ENCODE data around the gene RGS12.

Gene RGS12

DNA sequence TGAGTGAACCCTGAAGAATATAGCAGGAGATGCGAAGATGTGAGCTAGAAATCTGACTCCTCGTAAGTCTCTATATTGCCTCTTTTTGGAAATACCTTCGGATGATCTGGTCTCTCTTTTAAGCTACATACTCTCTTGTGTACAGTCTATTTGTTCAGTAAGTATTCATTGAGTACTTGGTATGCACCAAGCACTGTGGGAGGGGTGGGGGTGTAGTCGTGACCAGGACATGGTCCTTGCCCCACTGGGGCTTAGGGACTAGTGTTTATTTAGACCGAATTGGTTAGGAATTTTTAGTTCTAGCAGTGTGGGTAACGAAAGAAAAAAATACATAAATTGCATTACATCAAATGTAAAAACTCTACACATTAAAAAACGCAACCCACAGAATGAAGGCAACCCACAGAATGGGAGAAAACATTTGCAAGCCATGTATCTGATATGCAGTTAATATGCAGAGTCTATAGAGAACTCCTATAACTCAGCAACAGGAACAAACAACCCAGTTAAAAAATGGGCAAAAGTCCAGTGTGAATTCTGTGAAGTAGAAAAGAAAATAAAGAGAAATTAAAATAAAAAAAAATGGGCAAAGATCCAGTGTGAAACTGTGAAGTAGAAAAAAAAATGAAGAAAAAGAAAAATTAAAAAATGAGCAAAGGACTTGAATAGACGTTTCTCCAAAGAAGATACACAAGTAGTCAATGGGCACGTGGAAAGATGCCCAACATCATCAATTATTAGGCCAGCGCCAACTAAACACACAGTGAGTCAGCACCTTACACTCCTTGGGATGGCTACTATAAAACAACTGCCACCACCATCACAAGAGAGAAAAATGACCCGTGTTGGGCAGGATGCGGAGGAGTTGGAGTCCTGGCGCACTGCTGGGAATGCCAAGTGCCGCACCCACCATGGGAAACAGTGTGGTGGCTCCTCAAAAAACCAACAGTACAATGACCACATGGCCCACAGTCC is 43.8 kb downstream of the RGS12 start:
- no peak for DNase-seq

GRCh38 chr4:3337357-3337732 is 44.5 kb downstream of the RGS12 start:
- no peak for DNase-seq

GRCh38 chr4:3337811-3338210 is 45.0 kb downstream of the RGS12 start:
- no peak for DNase-seq

GRCh38 chr4:3338321-3338838 is 45.6 kb downstream of the RGS12 start:
- DNase-seq = no peak

GRCh38 chr4:3338976-3339531 is 46.2 kb downstream of the RGS12 start:
- DNase-seq = no peak

DNA sequence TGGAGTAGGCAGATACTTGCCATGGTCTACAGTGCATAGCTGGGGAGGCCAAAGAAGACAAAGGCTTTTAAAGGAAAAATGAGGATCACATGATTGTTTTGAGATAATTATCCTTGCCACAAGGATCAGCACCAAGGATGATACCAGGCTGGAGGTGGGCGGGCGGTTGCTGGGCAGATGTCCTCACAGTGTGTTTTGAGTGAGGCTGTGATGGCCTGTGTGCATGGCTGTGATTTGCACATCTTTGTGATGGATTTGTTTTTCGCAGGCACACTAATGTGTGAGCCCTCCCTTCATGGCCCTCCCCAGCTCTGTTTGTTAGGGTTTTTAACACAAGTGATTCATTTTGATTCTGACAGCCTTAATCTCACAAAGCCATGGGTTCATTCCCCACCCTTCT is 46.8 kb downstream of the RGS12 start:
- DNase-seq = no peak

DNA sequence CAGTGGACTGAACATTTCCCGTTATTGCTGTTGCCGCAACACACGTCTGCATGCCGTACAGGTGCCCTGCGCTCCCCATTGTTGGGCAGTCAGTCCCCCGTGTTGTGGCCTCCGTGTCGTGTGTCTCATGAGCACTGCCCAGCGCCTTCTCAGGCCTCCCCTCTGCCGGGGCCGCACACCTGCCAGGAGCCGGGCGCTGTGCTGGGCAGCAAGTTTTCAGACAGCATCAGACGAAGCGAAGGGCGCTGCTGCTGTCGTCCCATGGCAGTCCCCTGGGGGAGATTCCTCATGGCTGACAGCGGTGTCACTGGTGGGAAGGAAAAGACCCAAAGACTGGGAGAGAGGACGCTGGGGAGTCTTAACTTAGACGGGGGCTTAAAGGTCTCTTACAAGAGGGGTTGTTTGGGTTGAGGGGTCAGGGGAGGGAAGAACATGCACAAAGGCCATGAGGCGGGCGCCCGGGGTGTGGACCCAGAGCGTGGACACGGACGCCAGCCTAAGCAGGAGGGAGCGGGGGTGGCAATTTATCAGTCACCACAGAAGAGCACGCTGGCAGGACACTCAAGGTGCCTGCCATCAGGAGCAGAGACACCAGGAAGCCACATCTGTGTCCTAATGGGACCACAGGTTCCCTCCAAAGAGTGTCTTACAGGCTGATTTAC is 47.3 kb downstream of the RGS12 start:
- DNase-seq = no peak

- DNase-seq = no peak
These were observed 47.9 kb downstream of the RGS12 start for GRCh38 chr4:3340700-3341083.

GRCh38 chr4:3341760-3342159 is 48.9 kb downstream of the RGS12 start:
- DNase-seq = no peak

DNA sequence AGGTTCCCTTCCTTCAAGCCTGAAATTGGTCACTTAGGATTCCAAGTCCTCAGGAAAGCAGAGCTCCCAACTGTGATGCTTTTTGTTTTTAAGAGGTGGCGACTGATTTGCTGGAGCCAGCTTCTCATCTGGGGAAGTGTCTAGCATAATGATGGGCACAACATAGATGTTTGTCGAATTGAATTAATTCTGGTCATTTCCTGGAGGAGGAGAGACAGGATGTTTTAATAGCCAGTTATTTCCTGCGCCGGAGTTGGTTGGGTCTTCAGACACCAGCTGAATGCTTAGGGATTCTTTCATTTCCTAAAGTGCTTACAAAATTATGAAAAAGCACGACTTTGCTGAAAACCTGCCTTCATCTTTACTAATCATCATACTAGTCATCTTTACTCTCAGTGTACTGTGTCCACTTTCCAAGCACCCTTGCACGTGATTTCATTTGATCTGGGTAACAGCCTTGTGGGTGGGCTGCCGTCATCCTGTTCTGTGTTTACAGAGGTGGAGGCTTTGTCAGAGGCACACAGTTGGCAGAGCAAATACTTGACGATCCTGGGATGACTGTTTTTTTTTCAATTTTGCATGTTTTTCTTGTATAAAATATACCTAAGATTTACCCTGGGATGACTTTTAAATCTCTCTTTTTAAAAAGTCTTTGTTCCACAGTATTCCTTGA is 49.5 kb downstream of the RGS12 start:
- no peak for DNase-seq
